Choroid plexus epithelial cell (primary cell): Measurements from ENCODE around the gene INPP5A.

Experiments used
- DNase-seq: peaks from one replicate; pipeline ENCODE4 v3.0.0-alpha.2; 2010; ENCODE audit warnings: low read depth
- H3K4me3 ChIP-seq: 2 replicates; pipeline ENCODE4 v1.5.1; 2011; ENCODE audit warnings: low read depth, mild to moderate bottlenecking, control low read depth, low read length, moderate library complexity
- CTCF ChIP-seq: conservative IDR thresholded peaks from 2 replicates; pipeline ENCODE4 v1.5.1; 2011; ENCODE audit warnings: low read depth, mild to moderate bottlenecking, control low read depth, inconsistent platforms, low read length, moderate library complexity

Gene INPP5A

GRCh38 chr10:132658546-132659205 lies 121.1 kb downstream of the INPP5A start:
- no peak for DNase-seq
- no peak overlapping the region for H3K4me3 ChIP-seq
- no peak for TF ChIP-seq CTCF

- TF ChIP-seq CTCF, result no peak
- H3K4me3 ChIP-seq, result no peak overlapping the region
- no peak for DNase-seq
These were observed 121.9 kb downstream of the INPP5A start for GRCh38 chr10:132659206-132660091.

- no peak for DNase-seq
- no peak overlapping the region for H3K4me3 ChIP-seq
- TF ChIP-seq CTCF, result no peak
These were observed 122.8 kb downstream of the INPP5A start for GRCh38 chr10:132660385-132660784.

- no peak overlapping the region for H3K4me3 ChIP-seq
- TF ChIP-seq CTCF, result no peak
- peak; percentile 45 for DNase-seq
These were observed 124.8 kb downstream of the INPP5A start for GRCh38 chr10:132662186-132662920.

GRCh38 chr10:132663666-132664365 lies 126.2 kb downstream of the INPP5A start:
- DNase-seq, result no peak
- no peak for TF ChIP-seq CTCF
- H3K4me3 ChIP-seq, result no peak overlapping the region

GRCh38 chr10:132664407-132664806 lies 126.8 kb downstream of the INPP5A start:
- no peak for DNase-seq
- no peak for TF ChIP-seq CTCF
- H3K4me3 ChIP-seq, result no peak overlapping the region
